Activated CD4-positive, alpha-beta T cell treated with anti-CD3 and anti-CD28 coated beads, Interleukin-2, Interleukin-4, amounts not matched to agents 100 ng/mL and 50 ng/mL, durations not matched to agents 16 hours and 8 hours (primary cell): ENCODE measurements around the gene MAMDC2.
"Not testable (repeated sequence)": the region's sequence is repeated elsewhere in the genome, so short reads cannot be mapped to it uniquely, and the experiment has no call there.

Source experiments
- DNase-seq: peaks from one replicate; pipeline ENCODE4 v3.0.0-alpha.2; 2020; ENCODE audit warnings: low spot score

MAMDC2 gene

GRCh38 chr9:70036641-70037040, 7.0 kb upstream of the MAMDC2 start:
- no peak for DNase-seq

GRCh38 chr9:70038171-70038621, 5.5 kb upstream of the MAMDC2 start:
- DNase-seq: not testable (repeated sequence)

- no peak for DNase-seq
Measured at GRCh38 chr9:70040376-70040903, 3.2 kb upstream of the MAMDC2 start.

- DNase-seq: no peak
Measured at GRCh38 chr9:70042461-70043215, 1.0 kb upstream of the MAMDC2 start.

GRCh38 chr9:70043285-70043684, 363 bp upstream of the MAMDC2 start:
- DNase-seq: no peak

GRCh38 chr9:70044490-70045307, 1.1 kb downstream of the MAMDC2 start:
- DNase-seq: no peak

- no peak for DNase-seq
Measured at GRCh38 chr9:70045452-70045851, 1.8 kb downstream of the MAMDC2 start.

GRCh38 chr9:70046274-70047070, 2.8 kb downstream of the MAMDC2 start:
- no peak for DNase-seq

- DNase-seq: no peak
Measured at GRCh38 chr9:70049236-70049635, 5.6 kb downstream of the MAMDC2 start.

- no peak for DNase-seq
Measured at GRCh38 chr9:70049672-70050271, 6.1 kb downstream of the MAMDC2 start.

- no peak for DNase-seq
Measured at GRCh38 chr9:70052768-70053167, 9.1 kb downstream of the MAMDC2 start.

GRCh38 chr9:70053864-70054263, 10.2 kb downstream of the MAMDC2 start:
- DNase-seq: no peak

- no peak for DNase-seq
Measured at GRCh38 chr9:70054521-70054920, 10.9 kb downstream of the MAMDC2 start.

- DNase-seq: no peak
Measured at GRCh38 chr9:70055406-70056210, 12.0 kb downstream of the MAMDC2 start.

- no peak for DNase-seq
Measured at GRCh38 chr9:70056211-70056944, 12.7 kb downstream of the MAMDC2 start.

GRCh38 chr9:70058569-70059116, 15.0 kb downstream of the MAMDC2 start:
- no peak for DNase-seq

- DNase-seq: no peak
Measured at GRCh38 chr9:70060148-70060882, 16.7 kb downstream of the MAMDC2 start.

- no peak for DNase-seq
Measured at GRCh38 chr9:70060883-70061507, 17.3 kb downstream of the MAMDC2 start.

- DNase-seq: no peak
Measured at GRCh38 chr9:70061776-70062175, 18.1 kb downstream of the MAMDC2 start.
